A549 (cell line): Measurements from ENCODE around the gene DPCD.

Experiments
- CTCF ChIP-seq: fragments of >200 bp; sonication (Bioruptor Twin); formaldehyde crosslinking; IDR thresholded peaks from 3 replicates; pipeline ENCODE4 v1.5.1; 2016
- EP300 ChIP-seq, 2 experiments: fragments of >200 bp; sonication (Bioruptor Twin); formaldehyde crosslinking; IDR thresholded peaks; 2 replicates in 1 of 2; 3 replicates in 1 of 2; pipeline ENCODE4 v1.6.1; 2016 to 2017
- FOSL2 ChIP-seq, 2 experiments: fragments of 450-650 bp in 1 of 2; fragments of >200 bp in 1 of 2; sonication (Bioruptor Twin) in 1 of 2; formaldehyde crosslinking; IDR thresholded peaks; 2 replicates each; pipeline versions ENCODE4 v1.5.0 to v1.6.1; 2016 to 2020; ENCODE audit warnings: mild to moderate bottlenecking in 1 of 2, moderate library complexity in 1 of 2
- JUNB ChIP-seq: fragments of >200 bp; sonication (Bioruptor Twin); formaldehyde crosslinking; IDR thresholded peaks from 2 replicates; pipeline ENCODE4 v1.6.1; 2016
- MAFK ChIP-seq: fragments of 450-650 bp; IDR thresholded peaks from 2 replicates; pipeline ENCODE4 v1.6.1; 2014; ENCODE audit not compliant: partially characterized antibody
- MAX ChIP-seq: IDR thresholded peaks from 2 replicates; pipeline ENCODE4 v1.6.1; 2012
- NFE2L2 ChIP-seq: fragments of 150-350 bp; conservative IDR thresholded peaks from 2 replicates; pipeline ENCODE4 v1.6.1; 2014; ENCODE audit warnings: low read length
- NR3C1 ChIP-seq: fragments of >200 bp; sonication (Bioruptor Twin); formaldehyde crosslinking; IDR thresholded peaks from 3 replicates; pipeline ENCODE4 v1.6.1; 2017
- POLR2A ChIP-seq: IDR thresholded peaks from 2 replicates; pipeline ENCODE4 v1.6.1; 2012; ENCODE audit warnings: mild to moderate bottlenecking, low read length
- ZFP36 ChIP-seq: fragments of 450-650 bp; IDR thresholded peaks from 2 replicates; pipeline ENCODE4 v1.6.1; 2014; ENCODE audit warnings: borderline replicate concordance; ENCODE audit not compliant: partially characterized antibody
- TF ChIP-seq, protein P1 (sequence below): fragments of 200-600 bp; sonication (generic); IDR thresholded peaks from 2 replicates; pipeline ENCODE4 v1.6.1; 2016; ENCODE audit warnings: antibody characterized with exemption, mild to moderate bottlenecking, moderate library complexity

DNA sequence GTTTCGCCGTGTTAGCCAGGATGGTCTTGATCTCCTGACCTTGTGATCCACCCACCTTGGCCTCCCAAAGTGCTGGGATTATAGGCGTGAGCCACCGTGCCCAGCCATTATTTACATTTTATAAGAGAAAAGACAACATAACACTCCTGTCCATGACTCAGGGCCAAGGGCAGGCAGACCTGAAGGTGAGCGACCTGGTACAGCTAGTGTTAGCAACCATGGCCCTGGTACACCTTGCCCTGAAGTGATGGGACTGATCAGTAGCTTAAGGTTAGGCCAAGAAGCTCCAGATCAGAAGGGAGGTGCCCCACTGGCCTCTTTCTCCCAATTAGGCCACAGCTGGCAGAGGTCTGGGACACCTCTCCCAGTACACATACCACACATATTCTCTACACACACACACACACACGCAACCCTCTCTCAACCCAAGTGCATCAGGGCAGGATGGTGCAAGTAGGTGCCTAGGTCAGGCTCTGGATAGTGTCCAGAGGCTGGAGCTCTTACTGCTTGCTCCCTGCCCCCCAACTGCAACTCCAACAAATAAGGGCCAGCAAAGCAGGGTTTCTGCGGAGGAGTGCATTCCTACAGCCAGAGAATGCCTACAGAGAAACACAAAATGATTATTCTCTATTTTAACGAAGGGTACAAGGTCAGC, 43.8 kb downstream of the DPCD start:
- TF ChIP-seq FOSL2 (IDR thresholded peaks at IDR 0.05): no peak
- no peak for TF ChIP-seq FOSL2 (CRISPR knock-in tag; IDR thresholded peaks at IDR 0.05)
- no peak for TF ChIP-seq EP300 (IDR thresholded peaks at IDR 0.05)
- no peak for TF ChIP-seq POLR2A
- TF ChIP-seq CTCF: no peak
- TF ChIP-seq ZFP36: no peak
- no peak for TF ChIP-seq NR3C1
- no peak for TF ChIP-seq MAX
- TF ChIP-seq, protein P1, sequence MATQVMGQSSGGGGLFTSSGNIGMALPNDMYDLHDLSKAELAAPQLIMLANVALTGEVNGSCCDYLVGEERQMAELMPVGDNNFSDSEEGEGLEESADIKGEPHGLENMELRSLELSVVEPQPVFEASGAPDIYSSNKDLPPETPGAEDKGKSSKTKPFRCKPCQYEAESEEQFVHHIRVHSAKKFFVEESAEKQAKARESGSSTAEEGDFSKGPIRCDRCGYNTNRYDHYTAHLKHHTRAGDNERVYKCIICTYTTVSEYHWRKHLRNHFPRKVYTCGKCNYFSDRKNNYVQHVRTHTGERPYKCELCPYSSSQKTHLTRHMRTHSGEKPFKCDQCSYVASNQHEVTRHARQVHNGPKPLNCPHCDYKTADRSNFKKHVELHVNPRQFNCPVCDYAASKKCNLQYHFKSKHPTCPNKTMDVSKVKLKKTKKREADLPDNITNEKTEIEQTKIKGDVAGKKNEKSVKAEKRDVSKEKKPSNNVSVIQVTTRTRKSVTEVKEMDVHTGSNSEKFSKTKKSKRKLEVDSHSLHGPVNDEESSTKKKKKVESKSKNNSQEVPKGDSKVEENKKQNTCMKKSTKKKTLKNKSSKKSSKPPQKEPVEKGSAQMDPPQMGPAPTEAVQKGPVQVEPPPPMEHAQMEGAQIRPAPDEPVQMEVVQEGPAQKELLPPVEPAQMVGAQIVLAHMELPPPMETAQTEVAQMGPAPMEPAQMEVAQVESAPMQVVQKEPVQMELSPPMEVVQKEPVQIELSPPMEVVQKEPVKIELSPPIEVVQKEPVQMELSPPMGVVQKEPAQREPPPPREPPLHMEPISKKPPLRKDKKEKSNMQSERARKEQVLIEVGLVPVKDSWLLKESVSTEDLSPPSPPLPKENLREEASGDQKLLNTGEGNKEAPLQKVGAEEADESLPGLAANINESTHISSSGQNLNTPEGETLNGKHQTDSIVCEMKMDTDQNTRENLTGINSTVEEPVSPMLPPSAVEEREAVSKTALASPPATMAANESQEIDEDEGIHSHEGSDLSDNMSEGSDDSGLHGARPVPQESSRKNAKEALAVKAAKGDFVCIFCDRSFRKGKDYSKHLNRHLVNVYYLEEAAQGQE: no peak
- TF ChIP-seq MAFK: no peak
- TF ChIP-seq NFE2L2: no peak
- TF ChIP-seq JUNB: no peak
